Retinal pigment epithelial cell (primary cell): ENCODE measurements around the gene MTHFR.

ENCODE experiments used
- DNase-seq: peaks from one replicate; pipeline ENCODE4 v3.0.0-alpha.2; 2010; ENCODE audit warnings: low read depth
- H3K4me3 ChIP-seq: 2 replicates; pipeline ENCODE4 v1.5.1; 2011; ENCODE audit warnings: mild to moderate bottlenecking, low read length, control low read depth, moderate library complexity
- TF ChIP-seq, protein P1 (sequence below): conservative IDR thresholded peaks from 2 replicates; pipeline ENCODE4 v1.5.1; 2011; ENCODE audit warnings: low read depth, low read length, control low read depth, inconsistent platforms

The MTHFR gene

DNA sequence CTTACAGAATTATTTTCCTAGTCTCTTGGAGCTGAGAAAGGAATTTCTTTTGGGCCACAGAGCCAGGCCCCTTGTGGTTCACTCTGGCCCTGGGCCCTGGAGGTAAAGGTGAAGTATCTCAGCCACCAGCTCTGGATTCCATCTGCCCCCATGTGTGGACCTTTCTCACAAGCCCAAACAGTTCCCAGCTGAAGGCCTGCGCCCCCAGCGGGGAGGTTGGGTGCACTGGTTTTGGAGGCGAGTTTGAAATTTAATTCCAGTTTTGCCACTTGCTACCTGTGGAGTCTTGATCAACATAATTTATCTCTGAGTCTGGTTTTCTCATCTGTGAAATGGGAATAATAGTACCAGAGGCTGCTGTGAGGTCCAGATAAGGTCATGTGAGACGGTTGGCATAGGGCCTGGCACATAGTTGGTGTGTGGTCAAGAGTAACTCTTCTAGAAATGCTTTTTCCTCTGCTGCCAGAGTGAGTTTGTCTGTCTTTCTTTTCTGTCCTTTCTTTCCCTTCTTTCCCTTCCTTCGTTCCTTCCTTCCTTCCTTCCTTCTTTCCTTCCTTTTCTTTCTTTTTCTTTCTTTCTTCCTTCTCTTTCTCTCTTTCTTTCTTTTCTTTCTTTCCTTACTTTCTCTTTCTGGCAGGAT, 63.7 kb downstream of the MTHFR start:
- TF ChIP-seq, protein P1, sequence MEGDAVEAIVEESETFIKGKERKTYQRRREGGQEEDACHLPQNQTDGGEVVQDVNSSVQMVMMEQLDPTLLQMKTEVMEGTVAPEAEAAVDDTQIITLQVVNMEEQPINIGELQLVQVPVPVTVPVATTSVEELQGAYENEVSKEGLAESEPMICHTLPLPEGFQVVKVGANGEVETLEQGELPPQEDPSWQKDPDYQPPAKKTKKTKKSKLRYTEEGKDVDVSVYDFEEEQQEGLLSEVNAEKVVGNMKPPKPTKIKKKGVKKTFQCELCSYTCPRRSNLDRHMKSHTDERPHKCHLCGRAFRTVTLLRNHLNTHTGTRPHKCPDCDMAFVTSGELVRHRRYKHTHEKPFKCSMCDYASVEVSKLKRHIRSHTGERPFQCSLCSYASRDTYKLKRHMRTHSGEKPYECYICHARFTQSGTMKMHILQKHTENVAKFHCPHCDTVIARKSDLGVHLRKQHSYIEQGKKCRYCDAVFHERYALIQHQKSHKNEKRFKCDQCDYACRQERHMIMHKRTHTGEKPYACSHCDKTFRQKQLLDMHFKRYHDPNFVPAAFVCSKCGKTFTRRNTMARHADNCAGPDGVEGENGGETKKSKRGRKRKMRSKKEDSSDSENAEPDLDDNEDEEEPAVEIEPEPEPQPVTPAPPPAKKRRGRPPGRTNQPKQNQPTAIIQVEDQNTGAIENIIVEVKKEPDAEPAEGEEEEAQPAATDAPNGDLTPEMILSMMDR: no peak
- DNase-seq: no peak
- no peak overlapping the region for H3K4me3 ChIP-seq

DNA sequence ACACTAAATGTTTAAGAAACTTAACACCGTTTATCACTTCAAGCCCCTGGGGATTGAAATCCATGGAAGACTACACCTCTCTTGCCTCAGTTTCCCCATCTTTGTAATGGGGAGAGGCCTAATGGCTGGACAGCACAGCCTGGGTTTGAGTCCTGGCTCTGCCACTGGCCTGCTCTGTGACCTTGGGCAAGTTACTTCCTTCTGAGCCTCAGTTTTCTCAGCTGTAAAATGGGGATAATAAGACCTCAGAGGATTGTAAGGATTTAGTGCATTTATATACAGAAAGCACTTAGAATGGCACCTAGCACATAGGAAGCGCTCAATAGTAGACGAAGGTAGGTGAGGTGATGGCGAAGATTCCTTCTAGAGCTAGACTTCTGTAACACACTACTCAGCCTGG, 64.3 kb downstream of the MTHFR start:
- H3K4me3 ChIP-seq: no peak overlapping the region
- no peak for DNase-seq
- TF ChIP-seq, protein P1: no peak

DNA sequence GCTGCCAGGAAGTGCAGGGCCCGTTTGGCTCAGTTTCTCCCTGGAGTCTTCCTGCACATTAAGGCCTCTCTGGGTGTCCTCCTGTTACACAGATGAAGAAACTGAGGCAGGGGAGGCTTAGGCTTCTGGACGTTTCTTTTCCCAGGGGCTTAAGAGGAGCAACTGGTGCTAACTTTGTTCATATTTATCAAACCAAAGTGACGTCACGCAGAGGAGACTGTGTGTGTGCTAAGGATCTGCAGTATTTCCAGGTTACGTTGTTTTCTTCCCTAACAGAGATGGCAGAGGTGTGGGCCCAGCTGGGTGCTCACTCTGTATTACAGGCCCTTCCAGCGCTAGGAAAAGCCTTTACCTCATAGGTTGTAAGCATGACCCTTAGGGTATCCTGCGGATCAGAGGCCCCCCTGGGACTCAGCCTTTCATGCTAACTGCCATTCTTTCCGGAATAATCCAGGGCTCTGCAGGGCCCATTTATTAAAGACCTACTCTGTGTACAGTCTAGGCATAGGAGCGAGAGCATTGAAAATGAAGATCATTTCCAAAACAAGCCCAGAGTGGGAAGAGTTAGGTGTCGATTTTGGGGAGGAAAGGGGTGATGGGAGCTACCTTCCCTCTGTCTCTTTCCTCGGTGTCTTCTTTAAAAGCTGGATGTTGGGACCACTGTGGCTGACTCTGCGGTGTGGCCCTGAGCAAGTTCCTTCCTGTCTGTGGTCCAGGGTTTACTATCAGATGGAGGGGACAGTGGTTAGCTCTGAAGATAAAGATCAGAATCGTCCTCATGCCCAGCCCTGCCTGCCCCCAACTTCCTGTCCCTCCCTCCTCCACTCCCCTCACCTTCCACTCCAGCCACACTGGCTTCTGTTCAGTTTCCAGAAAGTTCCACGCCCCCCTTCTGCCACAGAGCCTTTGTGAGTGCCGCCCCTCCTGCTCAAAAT, 65.2 kb downstream of the MTHFR start:
- TF ChIP-seq, protein P1: no peak
- H3K4me3 ChIP-seq: no peak overlapping the region
- no peak for DNase-seq

DNA sequence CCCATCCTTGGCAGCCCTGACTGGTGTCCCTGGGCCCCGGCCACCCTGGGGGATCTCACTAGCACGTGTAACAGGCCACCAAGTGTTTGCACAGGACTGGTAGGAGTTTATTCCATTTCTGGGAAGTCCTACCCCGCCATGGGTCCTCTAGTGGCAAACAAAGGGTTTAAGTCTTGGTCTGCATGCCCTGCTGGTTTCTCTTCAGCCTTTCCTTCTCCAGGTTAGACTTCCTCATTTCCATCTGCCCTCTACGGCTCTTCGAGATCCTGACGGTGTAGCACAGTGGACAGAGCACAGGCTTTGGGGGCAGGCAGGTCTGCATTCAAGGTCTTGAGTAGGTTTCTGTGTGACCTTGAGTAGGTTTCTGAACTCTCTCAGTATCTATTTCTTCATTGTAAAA, 67.0 kb downstream of the MTHFR start:
- no peak overlapping the region for H3K4me3 ChIP-seq
- DNase-seq: no peak
- TF ChIP-seq, protein P1: no peak

DNA sequence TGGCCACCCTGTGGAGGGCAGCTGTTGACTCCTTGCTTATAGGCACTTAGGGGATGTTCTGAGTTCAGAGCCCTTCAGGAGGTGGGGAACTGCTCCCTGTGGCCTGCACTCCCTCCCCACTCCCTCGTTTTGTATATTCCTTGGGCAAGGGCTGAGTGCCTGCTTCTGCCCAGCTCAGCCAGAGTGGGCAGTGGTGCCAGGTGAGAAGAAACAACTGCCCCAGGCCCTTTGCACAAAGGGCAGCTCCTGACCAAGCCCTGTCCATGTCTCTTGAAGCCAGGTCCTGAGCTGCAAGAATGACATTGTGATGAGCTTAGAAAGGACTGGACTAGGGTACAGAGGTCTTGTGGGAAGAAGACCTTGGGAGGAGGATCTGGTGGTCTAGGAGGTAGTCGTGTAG, 67.7 kb downstream of the MTHFR start:
- TF ChIP-seq, protein P1: no peak
- DNase-seq: no peak
- H3K4me3 ChIP-seq: no peak overlapping the region

DNA sequence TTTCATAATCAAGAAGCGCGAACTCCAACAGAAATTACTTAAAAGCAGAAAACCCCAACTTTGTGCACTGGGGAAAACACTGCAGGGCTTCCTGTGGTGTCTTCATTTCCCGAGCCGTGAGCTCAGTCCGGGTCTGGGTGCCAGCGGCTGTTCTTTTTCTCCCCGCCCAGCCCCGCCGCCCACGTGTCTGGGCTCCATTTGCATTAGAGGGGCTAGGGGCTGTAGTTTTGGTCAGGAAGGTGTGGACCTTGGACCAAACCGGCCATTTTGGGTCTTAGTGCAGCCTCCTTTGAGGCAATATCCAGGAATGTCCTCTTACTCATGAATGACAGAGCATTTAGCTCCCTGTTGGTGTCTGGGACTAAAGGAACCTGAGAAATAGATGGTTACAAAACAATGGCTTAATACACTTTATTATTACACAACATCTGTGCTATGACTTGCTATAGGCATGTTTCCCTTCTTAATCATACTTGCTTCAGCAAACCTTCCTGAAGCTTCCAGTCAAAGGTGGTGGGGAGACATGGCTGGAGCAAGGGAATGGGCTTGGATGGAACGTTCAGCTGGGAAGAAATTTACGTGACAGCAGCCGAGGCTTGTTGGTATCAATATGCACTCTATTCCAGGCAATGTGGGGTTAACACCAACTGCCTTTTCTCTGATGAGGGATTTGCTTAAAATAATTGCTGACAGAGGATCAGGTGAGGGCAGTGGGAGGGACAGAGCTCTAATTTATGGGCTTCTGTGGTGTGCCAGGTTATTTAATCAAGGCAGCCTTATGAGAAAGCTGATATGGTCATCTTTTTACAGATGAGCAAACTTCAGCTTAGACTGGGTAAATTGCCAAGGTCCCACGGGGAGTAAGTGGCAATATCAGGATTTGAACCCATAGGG, 68.8 kb downstream of the MTHFR start:
- H3K4me3 ChIP-seq: peak overlapping the region; percentile 98
- TF ChIP-seq, protein P1: no peak
- DNase-seq: peak; percentile 46
